IPS-NIHi7 (cell line): ENCODE data around the gene SEZ6.
"Not testable (repeated sequence)": the region's sequence is repeated elsewhere in the genome, so short reads cannot be mapped to it uniquely, and the experiment has no call there.

Experiments
- DNase-seq: peaks from one replicate; pipeline ENCODE4 v3.0.0; 2012; ENCODE audit warnings: mixed read lengths; ENCODE audit errors: extremely low spot score

Gene SEZ6

GRCh38 chr17:28937044-28937729 lies 68.6 kb downstream of the SEZ6 start:
- no peak for DNase-seq

- DNase-seq, result no peak
These were observed 69.9 kb downstream of the SEZ6 start for GRCh38 chr17:28935744-28936460.

GRCh38 chr17:28934508-28934907 lies 71.3 kb downstream of the SEZ6 start:
- DNase-seq, result not testable (repeated sequence)

- DNase-seq, result no peak
These were observed 76.0 kb downstream of the SEZ6 start for GRCh38 chr17:28929787-28930186.

GRCh38 chr17:28928061-28928460 lies 77.8 kb downstream of the SEZ6 start:
- no peak for DNase-seq

GRCh38 chr17:28926786-28927185 lies 79.0 kb downstream of the SEZ6 start:
- no peak for DNase-seq

GRCh38 chr17:28926366-28926765 lies 79.5 kb downstream of the SEZ6 start:
- no peak for DNase-seq

GRCh38 chr17:28925912-28926365 lies 79.9 kb downstream of the SEZ6 start:
- DNase-seq, result no peak

GRCh38 chr17:28920201-28920600 lies 85.6 kb downstream of the SEZ6 start:
- no peak for DNase-seq

- no peak for DNase-seq
These were observed 87.5 kb downstream of the SEZ6 start for GRCh38 chr17:28918295-28918694.

GRCh38 chr17:28917465-28917864 lies 88.4 kb downstream of the SEZ6 start:
- DNase-seq, result no peak

- DNase-seq, result no peak
These were observed 88.8 kb downstream of the SEZ6 start for GRCh38 chr17:28917029-28917428.

GRCh38 chr17:28916302-28916934 lies 89.4 kb downstream of the SEZ6 start:
- peak; percentile 54 for DNase-seq

GRCh38 chr17:28912938-28913333 lies 92.9 kb downstream of the SEZ6 start:
- DNase-seq, result no peak

- no peak for DNase-seq
These were observed 93.4 kb downstream of the SEZ6 start for GRCh38 chr17:28912281-28912937.

- DNase-seq, result no peak
These were observed 94.3 kb downstream of the SEZ6 start for GRCh38 chr17:28911411-28912045.

GRCh38 chr17:28910534-28910933 lies 95.3 kb downstream of the SEZ6 start:
- no peak for DNase-seq

GRCh38 chr17:28908640-28909167 lies 97.1 kb downstream of the SEZ6 start:
- DNase-seq, result no peak

GRCh38 chr17:28907709-28908475 lies 97.9 kb downstream of the SEZ6 start:
- DNase-seq, result no peak

GRCh38 chr17:28906706-28907438 lies 99.0 kb downstream of the SEZ6 start:
- DNase-seq, result no peak
